ENCODE data around the gene C10orf62. TPM values are rescaled to one million over a fixed set of nuclear protein-coding genes. Genes with fewer than 3 reads are reported as not detected.

The C10orf62 gene
- total and polyA plus RNA-seq, 2 experiments from 2014 or later = not detected

DNA sequence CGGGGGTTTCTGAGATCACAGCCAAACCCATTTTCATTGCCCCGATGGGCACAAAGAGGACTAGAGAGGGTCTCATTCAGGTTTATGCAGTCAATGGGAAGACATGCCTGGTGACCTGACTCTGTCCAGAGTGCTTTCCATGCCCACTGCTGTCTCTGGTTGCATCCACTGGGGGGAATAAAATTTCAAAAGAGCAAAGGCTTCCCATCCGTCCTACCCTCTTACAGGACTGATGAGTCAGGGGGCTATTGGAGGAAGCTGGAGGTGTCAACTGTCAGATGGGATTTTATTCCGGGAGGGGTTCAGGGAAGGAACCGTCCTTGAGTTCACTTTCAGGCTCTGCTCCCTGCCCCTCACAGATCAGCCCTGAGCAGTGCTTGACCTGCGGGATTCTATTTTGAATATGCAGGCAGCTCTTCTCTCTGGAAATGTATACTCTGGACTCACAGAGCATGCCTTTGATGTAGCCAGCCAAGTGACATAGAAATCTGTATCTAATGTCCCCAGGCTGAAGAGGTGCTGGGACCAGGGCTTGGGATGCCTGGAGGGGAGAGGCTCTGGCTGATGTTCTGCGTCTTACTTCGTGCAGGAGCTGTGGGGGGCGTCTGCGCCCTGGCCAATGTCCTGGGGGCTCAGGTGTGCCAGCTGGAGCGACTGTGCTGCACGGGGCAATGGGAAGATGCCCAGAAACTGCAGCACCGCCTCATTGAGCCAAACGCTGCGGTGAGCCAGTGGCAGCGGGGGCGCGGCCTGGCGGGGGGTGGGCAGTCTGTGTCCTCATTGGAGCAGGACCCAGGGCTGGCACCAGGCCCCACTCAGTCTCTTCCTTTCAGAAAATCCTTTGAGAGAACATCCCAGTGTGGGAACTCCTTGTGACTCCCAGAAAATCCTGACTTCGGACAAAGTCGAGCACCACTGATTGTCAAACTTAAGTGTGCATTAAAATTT lies 12.0 kb downstream of the C10orf62 start:
- Histone ChIP-seq H3K4me3 (no peak overlapping the region), H2AFZ (peak overlapping the region; percentile 72), H3K27me3 (ENCODE audit: insufficient read depth) (no peaks in the 10 kb centered on the region), H3K79me2 (replicated peaks; ENCODE audit: insufficient read depth) (no peaks in the 10 kb centered on the region), H3K4me2 (no peak overlapping the region), H3K4me1 (ENCODE audit: insufficient read depth) (no peaks in the 10 kb centered on the region), H3K36me3 (ENCODE audit: insufficient read depth) (no peaks in the 10 kb centered on the region), H4K20me1 (replicated peaks; ENCODE audit: insufficient read depth) (no peaks in the 10 kb centered on the region), H3K9me2 (ENCODE audit: insufficient read depth) (no peaks in the 10 kb centered on the region), H3F3A (replicated peaks; ENCODE audit: low read depth) (no peaks in the 10 kb centered on the region), H3K27ac (ENCODE audit: low read depth) (no peak overlapping the region)
- Mint-ChIP-seq H3K36me3 (ENCODE audit: low read depth) (no peaks in the 10 kb centered on the region), H3K4me1 (peaks cover 4% of the 10 kb centered on the region), H3K4me3 (no peak overlapping the region), H3K27me3 (ENCODE audit: insufficient read depth, low read depth, poor library complexity) (peaks cover 4% of the 10 kb centered on the region), H3K27ac (no peak overlapping the region), H3K9me3 (no peaks in the 10 kb centered on the region)
- ATAC-seq = peak; percentile 67
- no peak for DNase-seq (ENCODE audit: low spot score)
- TF ChIP-seq EZH2 (IDR thresholded peaks at IDR 0.05; ENCODE audit: low read depth, unreplicated experiment) = no peak

DNA sequence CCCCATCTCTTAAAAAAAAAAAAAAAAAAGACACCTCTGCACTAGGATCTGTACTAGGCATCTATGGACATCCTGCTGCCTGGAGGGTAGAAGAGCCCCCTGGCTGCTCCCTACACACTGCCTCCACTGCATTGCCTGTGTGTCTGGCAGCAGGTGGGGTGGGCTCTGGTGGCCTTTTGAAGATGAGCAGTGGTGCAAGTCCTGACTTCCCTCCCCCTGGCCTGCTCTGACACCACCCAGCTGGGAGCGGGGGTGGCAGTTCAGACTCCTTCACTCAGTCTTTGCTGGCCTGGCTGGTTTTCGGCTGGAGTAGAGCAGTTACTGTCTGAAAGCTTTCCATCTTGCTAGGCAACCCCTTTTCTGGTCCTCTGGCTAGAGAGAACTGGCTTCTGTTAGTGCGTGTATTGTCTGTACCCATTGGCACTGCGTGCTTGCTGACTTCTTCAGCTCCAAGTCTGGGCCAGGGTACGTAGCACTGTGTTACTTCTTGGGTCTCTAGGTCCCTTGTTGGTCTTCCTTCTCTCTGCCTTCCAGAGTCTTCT lies 17.6 kb downstream of the C10orf62 start:
- H2AFZ ChIP-seq = no peak overlapping the region
- H3K27ac Mint-ChIP-seq = no peak overlapping the region

More for the DNA sequence above, 17.6 kb downstream of the C10orf62 start:
- H3K4me1 ChIP-seq (ENCODE audit: insufficient read depth) = no peaks in the 10 kb centered on the region
- no peaks in the 10 kb centered on the region for H3F3A ChIP-seq (replicated peaks; ENCODE audit: low read depth)
- no peak overlapping the region for H3K4me3 ChIP-seq
- Mint-ChIP-seq H3K27me3 (ENCODE audit: insufficient read depth, low read depth, poor library complexity) (peaks cover 4% of the 10 kb centered on the region), H3K9me3 (no peaks in the 10 kb centered on the region), H3K36me3 (ENCODE audit: low read depth) (no peaks in the 10 kb centered on the region), H3K4me1 (peaks cover 7% of the 10 kb centered on the region), H3K4me3 (no peak overlapping the region)
- no peaks in the 10 kb centered on the region for H4K20me1 ChIP-seq (replicated peaks; ENCODE audit: insufficient read depth)
- DNase-seq (ENCODE audit: low spot score) (no peak), ATAC-seq (no peak)
- H3K27me3 ChIP-seq (ENCODE audit: insufficient read depth) = no peaks in the 10 kb centered on the region
- no peaks in the 10 kb centered on the region for H3K9me2 ChIP-seq (ENCODE audit: insufficient read depth)
- no peak overlapping the region for H3K27ac ChIP-seq (ENCODE audit: low read depth)
- TF ChIP-seq STAT1 (IDR thresholded peaks at IDR 0.05; ENCODE audit: unreplicated experiment) (no peak), POLR2AphosphoS5 (IDR thresholded peaks at IDR 0.05; ENCODE audit: low read depth) (no peak), CREB1 (CRISPR knock-in tag; IDR thresholded peaks at IDR 0.05; ENCODE audit: low read depth) (no peak), ZNF331 (CRISPR knock-in tag; IDR thresholded peaks at IDR 0.05; ENCODE audit: low read depth) (no peak), EZH2 (IDR thresholded peaks at IDR 0.05; ENCODE audit: low read depth, unreplicated experiment) (no peak), NANOG (IDR thresholded peaks at IDR 0.05; ENCODE audit: borderline replicate concordance) (no peak)
- TF ChIP-seq, protein P1, sequence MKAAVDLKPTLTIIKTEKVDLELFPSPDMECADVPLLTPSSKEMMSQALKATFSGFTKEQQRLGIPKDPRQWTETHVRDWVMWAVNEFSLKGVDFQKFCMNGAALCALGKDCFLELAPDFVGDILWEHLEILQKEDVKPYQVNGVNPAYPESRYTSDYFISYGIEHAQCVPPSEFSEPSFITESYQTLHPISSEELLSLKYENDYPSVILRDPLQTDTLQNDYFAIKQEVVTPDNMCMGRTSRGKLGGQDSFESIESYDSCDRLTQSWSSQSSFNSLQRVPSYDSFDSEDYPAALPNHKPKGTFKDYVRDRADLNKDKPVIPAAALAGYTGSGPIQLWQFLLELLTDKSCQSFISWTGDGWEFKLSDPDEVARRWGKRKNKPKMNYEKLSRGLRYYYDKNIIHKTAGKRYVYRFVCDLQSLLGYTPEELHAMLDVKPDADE (IDR thresholded peaks at IDR 0.05) = no peak
- TF ChIP-seq, protein P2, sequence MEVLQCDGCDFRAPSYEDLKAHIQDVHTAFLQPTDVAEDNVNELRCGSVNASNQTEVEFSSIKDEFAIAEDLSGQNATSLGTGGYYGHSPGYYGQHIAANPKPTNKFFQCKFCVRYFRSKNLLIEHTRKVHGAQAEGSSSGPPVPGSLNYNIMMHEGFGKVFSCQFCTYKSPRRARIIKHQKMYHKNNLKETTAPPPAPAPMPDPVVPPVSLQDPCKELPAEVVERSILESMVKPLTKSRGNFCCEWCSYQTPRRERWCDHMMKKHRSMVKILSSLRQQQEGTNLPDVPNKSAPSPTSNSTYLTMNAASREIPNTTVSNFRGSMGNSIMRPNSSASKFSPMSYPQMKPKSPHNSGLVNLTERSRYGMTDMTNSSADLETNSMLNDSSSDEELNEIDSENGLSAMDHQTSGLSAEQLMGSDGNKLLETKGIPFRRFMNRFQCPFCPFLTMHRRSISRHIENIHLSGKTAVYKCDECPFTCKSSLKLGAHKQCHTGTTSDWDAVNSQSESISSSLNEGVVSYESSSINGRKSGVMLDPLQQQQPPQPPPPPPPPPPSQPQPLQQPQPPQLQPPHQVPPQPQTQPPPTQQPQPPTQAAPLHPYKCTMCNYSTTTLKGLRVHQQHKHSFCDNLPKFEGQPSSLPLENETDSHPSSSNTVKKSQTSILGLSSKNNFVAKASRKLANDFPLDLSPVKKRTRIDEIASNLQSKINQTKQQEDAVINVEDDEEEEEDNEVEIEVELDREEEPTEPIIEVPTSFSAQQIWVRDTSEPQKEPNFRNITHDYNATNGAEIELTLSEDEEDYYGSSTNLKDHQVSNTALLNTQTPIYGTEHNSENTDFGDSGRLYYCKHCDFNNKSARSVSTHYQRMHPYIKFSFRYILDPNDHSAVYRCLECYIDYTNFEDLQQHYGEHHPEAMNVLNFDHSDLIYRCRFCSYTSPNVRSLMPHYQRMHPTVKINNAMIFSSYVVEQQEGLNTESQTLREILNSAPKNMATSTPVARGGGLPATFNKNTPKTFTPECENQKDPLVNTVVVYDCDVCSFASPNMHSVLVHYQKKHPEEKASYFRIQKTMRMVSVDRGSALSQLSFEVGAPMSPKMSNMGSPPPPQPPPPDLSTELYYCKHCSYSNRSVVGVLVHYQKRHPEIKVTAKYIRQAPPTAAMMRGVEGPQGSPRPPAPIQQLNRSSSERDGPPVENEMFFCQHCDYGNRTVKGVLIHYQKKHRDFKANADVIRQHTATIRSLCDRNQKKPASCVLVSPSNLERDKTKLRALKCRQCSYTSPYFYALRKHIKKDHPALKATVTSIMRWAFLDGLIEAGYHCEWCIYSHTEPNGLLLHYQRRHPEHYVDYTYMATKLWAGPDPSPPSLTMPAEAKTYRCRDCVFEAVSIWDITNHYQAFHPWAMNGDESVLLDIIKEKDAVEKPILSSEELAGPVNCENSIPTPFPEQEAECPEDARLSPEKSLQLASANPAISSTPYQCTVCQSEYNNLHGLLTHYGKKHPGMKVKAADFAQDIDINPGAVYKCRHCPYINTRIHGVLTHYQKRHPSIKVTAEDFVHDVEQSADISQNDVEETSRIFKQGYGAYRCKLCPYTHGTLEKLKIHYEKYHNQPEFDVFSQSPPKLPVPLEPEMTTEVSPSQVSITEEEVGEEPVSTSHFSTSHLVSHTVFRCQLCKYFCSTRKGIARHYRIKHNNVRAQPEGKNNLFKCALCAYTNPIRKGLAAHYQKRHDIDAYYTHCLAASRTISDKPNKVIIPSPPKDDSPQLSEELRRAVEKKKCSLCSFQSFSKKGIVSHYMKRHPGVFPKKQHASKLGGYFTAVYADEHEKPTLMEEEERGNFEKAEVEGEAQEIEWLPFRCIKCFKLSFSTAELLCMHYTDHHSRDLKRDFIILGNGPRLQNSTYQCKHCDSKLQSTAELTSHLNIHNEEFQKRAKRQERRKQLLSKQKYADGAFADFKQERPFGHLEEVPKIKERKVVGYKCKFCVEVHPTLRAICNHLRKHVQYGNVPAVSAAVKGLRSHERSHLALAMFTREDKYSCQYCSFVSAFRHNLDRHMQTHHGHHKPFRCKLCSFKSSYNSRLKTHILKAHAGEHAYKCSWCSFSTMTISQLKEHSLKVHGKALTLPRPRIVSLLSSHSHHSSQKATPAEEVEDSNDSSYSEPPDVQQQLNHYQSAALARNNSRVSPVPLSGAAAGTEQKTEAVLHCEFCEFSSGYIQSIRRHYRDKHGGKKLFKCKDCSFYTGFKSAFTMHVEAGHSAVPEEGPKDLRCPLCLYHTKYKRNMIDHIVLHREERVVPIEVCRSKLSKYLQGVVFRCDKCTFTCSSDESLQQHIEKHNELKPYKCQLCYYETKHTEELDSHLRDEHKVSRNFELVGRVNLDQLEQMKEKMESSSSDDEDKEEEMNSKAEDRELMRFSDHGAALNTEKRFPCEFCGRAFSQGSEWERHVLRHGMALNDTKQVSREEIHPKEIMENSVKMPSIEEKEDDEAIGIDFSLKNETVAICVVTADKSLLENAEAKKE (CRISPR knock-in tag; IDR thresholded peaks at IDR 0.05) = no peak
- H3K4me2 ChIP-seq = no peak overlapping the region
- no peaks in the 10 kb centered on the region for H3K79me2 ChIP-seq (replicated peaks; ENCODE audit: insufficient read depth)
- H3K36me3 ChIP-seq (ENCODE audit: insufficient read depth) = no peaks in the 10 kb centered on the region
